CD8-positive, alpha-beta memory T cell (primary cell): ENCODE measurements around the gene CCAR1. TPM values are rescaled to one million over a fixed set of nuclear protein-coding genes. Genes with fewer than 3 reads are reported as not detected.
"Not testable (repeated sequence)": the region's sequence is repeated elsewhere in the genome, so short reads cannot be mapped to it uniquely, and the experiment has no call there.

ENCODE experiments used
- CTCF ChIA-PET: fragments of 350-600 bp; sonication (Branson Sonifier 250); formaldehyde crosslinking; loops from one replicate; lab custom pipeline; 2021; ENCODE audit warnings: antibody characterized with exemption; lab: Charles Lee
- POLR2A ChIA-PET: fragments of 350-600 bp; sonication (Branson Sonifier 250); formaldehyde crosslinking; loops from one replicate; lab custom pipeline; 2021; ENCODE audit warnings: antibody characterized with exemption; lab: Charles Lee
- DNase-seq, 5 donors: peaks; one replicate each; pipeline versions ENCODE4 v3.0.0 to v3.0.0-alpha.2; 2020 to 2022; ENCODE audit warnings: mixed read lengths in 1 of 5
- H3K27ac ChIP-seq: one replicate; pipeline ENCODE4 v1.7.0; 2013; ENCODE audit warnings: low read depth, mild to moderate bottlenecking, low read length, moderate library complexity
- H3K27me3 ChIP-seq: 2 replicates; pipeline ENCODE4 v1.7.0; 2013; ENCODE audit warnings: low read length, mild to moderate bottlenecking; ENCODE audit not compliant: insufficient read depth, poor library complexity, severe bottlenecking
- H3K36me3 ChIP-seq: 2 replicates; pipeline ENCODE4 v1.7.0; 2013; ENCODE audit warnings: mild to moderate bottlenecking, low read length, moderate library complexity; ENCODE audit not compliant: insufficient read depth
- H3K4me1 ChIP-seq: 2 replicates; pipeline ENCODE4 v1.7.0; 2013; ENCODE audit warnings: mild to moderate bottlenecking, low read length, moderate library complexity; ENCODE audit not compliant: insufficient read depth
- H3K4me3 ChIP-seq: 2 replicates; pipeline ENCODE4 v1.7.0; 2013; ENCODE audit warnings: mild to moderate bottlenecking, low read length
- H3K9me3 ChIP-seq: 2 replicates; pipeline ENCODE4 v1.7.0; 2013; ENCODE audit warnings: mild to moderate bottlenecking, low read length
- H3K27ac Mint-ChIP-seq, 8 donors: one replicate each; pipeline ENCODE4 v1.8.0; 2020 to 2021; ENCODE audit warnings: mixed read lengths in 8 of 8, mild to moderate bottlenecking in 6 of 8, inconsistent platforms in 3 of 8, moderate library complexity in 3 of 8
- H3K27me3 Mint-ChIP-seq, 2 donors: one replicate each; pipeline ENCODE4 v1.8.0; 2020 to 2021; ENCODE audit warnings: mixed read lengths in 2 of 2, mild to moderate bottlenecking in 1 of 2, moderate library complexity in 1 of 2
- H3K36me3 Mint-ChIP-seq, 3 donors: one replicate each; pipeline ENCODE4 v1.8.0; 2020 to 2021; ENCODE audit warnings: mixed read lengths in 3 of 3, inconsistent platforms in 1 of 3, mild to moderate bottlenecking in 1 of 3
- H3K4me1 Mint-ChIP-seq, 3 donors: one replicate each; pipeline ENCODE4 v1.8.0; 2020 to 2021; ENCODE audit warnings: mixed read lengths in 3 of 3, inconsistent platforms in 1 of 3, mild to moderate bottlenecking in 1 of 3
- H3K4me3 Mint-ChIP-seq, 7 donors: one replicate each; pipeline ENCODE4 v1.8.0; 2020 to 2021; ENCODE audit warnings: mixed read lengths in 7 of 7, mild to moderate bottlenecking in 6 of 7, moderate library complexity in 4 of 7, inconsistent platforms in 2 of 7
- H3K9me3 Mint-ChIP-seq, 5 donors: one replicate each; pipeline ENCODE4 v1.8.0; 2020 to 2022; ENCODE audit warnings: mixed read lengths in 5 of 5, mild to moderate bottlenecking in 3 of 5, moderate library complexity in 2 of 5, inconsistent platforms in 1 of 5
- polyA plus RNA-seq: library from polyadenylated mRNA; unstranded; fragments of 300-500 nt; fragmentation: Illumina TruSeq; gene quantifications from one replicate; pipeline ENCODE4 v1.2.3, GENCODE V29; 2021
- total RNA-seq, 2 experiments: library from RNA; stranded (reverse); gene quantifications; one replicate each; pipeline ENCODE4 v1.2.3, GENCODE V29; 2021

CCAR1 gene
- total and polyA plus RNA-seq, 3 experiments from 2014 or later: 49.4 to 147 (median 132) TPM

GRCh38 chr10:68713065-68713464, 8.0 kb upstream of the CCAR1 start:
- H3K27me3 ChIP-seq, H3K4me1 ChIP-seq, H3K4me1 Mint-ChIP-seq, H3K9me3 Mint-ChIP-seq, H3K4me3 Mint-ChIP-seq, H3K27ac Mint-ChIP-seq, DNase-seq, H3K36me3 Mint-ChIP-seq, POLR2A ChIA-PET, H3K27me3 Mint-ChIP-seq, H3K27ac ChIP-seq, H3K9me3 ChIP-seq, H3K36me3 ChIP-seq, H3K4me3 ChIP-seq: not testable (repeated sequence)
- CTCF ChIA-PET: interaction anchor here (1.2 to 1.4 kb wide), 2 partner anchors 21 to 162 kb away, joined by 3 to 4 read pairs; no protein-coding TSS in a partner anchor

- H3K36me3 Mint-ChIP-seq: peaks cover 0 to 14% (median 0%) of the 10 kb centered on the region in 3 donors
- H3K9me3 Mint-ChIP-seq: peaks cover 0 to 5% (median 0%) of the 10 kb centered on the region in 5 donors
- peaks cover 11% of the 10 kb centered on the region for H3K4me1 ChIP-seq
- no peak overlapping the region for H3K4me3 ChIP-seq
- H3K4me3 Mint-ChIP-seq: no peak overlapping the region
- CTCF ChIA-PET: no interaction called here
- no peaks in the 10 kb centered on the region for H3K36me3 ChIP-seq
- no peaks in the 10 kb centered on the region for H3K27me3 Mint-ChIP-seq
- DNase-seq: no peak
- H3K27ac Mint-ChIP-seq: peak overlapping the region in 1 of 8 donors; percentile 50
- H3K9me3 ChIP-seq: no peaks in the 10 kb centered on the region
- no peaks in the 10 kb centered on the region for H3K27me3 ChIP-seq
- POLR2A ChIA-PET: no interaction called here
- H3K27ac ChIP-seq: no peak overlapping the region
- H3K4me1 Mint-ChIP-seq: peaks cover 12% of the 10 kb centered on the region in 3 donors
Observed at GRCh38 chr10:68717435-68717834, 3.6 kb upstream of the CCAR1 start.

GRCh38 chr10:68721673-68722335, 765 bp downstream of the CCAR1 start:
- peak overlapping the region; percentile 93 for H3K27ac ChIP-seq
- H3K4me3 ChIP-seq: peak overlapping the region; percentile 87
- peaks cover 15% of the 10 kb centered on the region for H3K4me1 ChIP-seq
- H3K9me3 ChIP-seq: no peaks in the 10 kb centered on the region
- POLR2A ChIA-PET: interaction anchor here (0.6 to 1.5 kb wide), 6 partner anchors 50 to 238 kb away, joined by 3 to 10 read pairs (median 3); no protein-coding TSS in a partner anchor
- CTCF ChIA-PET: interaction anchor here (0.7 to 1.7 kb wide), 3 partner anchors 22 to 170 kb away, joined by 3 to 4 read pairs (median 3); no protein-coding TSS in a partner anchor
- H3K4me1 Mint-ChIP-seq: peaks cover 16 to 24% (median 20%) of the 10 kb centered on the region in 3 donors
- peak overlapping the region; percentile 88 to 100 (median 98) for H3K4me3 Mint-ChIP-seq
- peak overlapping the region; percentile 84 to 99 (median 94) for H3K27ac Mint-ChIP-seq
- H3K9me3 Mint-ChIP-seq: peaks cover 0 to 5% (median 0%) of the 10 kb centered on the region in 5 donors
- H3K27me3 Mint-ChIP-seq: no peaks in the 10 kb centered on the region
- no peaks in the 10 kb centered on the region for H3K27me3 ChIP-seq
- peaks cover 0 to 43% (median 4%) of the 10 kb centered on the region in 3 donors for H3K36me3 Mint-ChIP-seq
- no peaks in the 10 kb centered on the region for H3K36me3 ChIP-seq
- DNase-seq: peak in 1 of 5 donors; percentile 10

GRCh38 chr10:68725016-68725415, 4.0 kb downstream of the CCAR1 start:
- Histone ChIP-seq H3K27ac (no peak overlapping the region), H3K4me1 (peaks cover 14% of the 10 kb centered on the region), H3K9me3 (no peaks in the 10 kb centered on the region), H3K27me3 (no peaks in the 10 kb centered on the region), H3K36me3 (peaks cover 9% of the 10 kb centered on the region), H3K4me3 (no peak overlapping the region)
- Mint-ChIP-seq H3K4me1 (peaks cover 25 to 36% (median 27%) of the 10 kb centered on the region in 3 donors), H3K4me3 (peak overlapping the region in 2 of 7 donors; percentile 40 to 61), H3K27ac (peak overlapping the region in 2 of 8 donors; percentile 50 to 61), H3K27me3 (no peaks in the 10 kb centered on the region), H3K36me3 (peaks cover 0 to 70% (median 11%) of the 10 kb centered on the region in 3 donors), H3K9me3 (peaks cover 0 to 5% (median 0%) of the 10 kb centered on the region in 5 donors)
- POLR2A ChIA-PET: no interaction called here
- no peak for DNase-seq
- CTCF ChIA-PET: no interaction called here

- H3K4me3 Mint-ChIP-seq: no peak overlapping the region
- no peaks in the 10 kb centered on the region for H3K27me3 Mint-ChIP-seq
- ChIA-PET POLR2A (no interaction called here), CTCF (no interaction called here)
- no peaks in the 10 kb centered on the region for H3K9me3 Mint-ChIP-seq
- H3K27me3 ChIP-seq: no peaks in the 10 kb centered on the region
- peaks cover 0 to 76% (median 12%) of the 10 kb centered on the region in 3 donors for H3K36me3 Mint-ChIP-seq
- H3K27ac ChIP-seq: no peak overlapping the region
- peaks cover 16% of the 10 kb centered on the region for H3K36me3 ChIP-seq
- peaks cover 7% of the 10 kb centered on the region for H3K4me1 ChIP-seq
- no peaks in the 10 kb centered on the region for H3K9me3 ChIP-seq
- peaks cover 17 to 31% (median 23%) of the 10 kb centered on the region in 3 donors for H3K4me1 Mint-ChIP-seq
- DNase-seq: no peak
- peak overlapping the region in 3 of 8 donors; percentile 5 to 32 (median 19) for H3K27ac Mint-ChIP-seq
- no peak overlapping the region for H3K4me3 ChIP-seq
Observed at GRCh38 chr10:68727146-68727545, 6.1 kb downstream of the CCAR1 start.

- ChIA-PET POLR2A (no interaction called here), CTCF (no interaction called here)
- Mint-ChIP-seq H3K36me3 (peaks cover 4 to 82% (median 11%) of the 10 kb centered on the region in 3 donors), H3K27me3 (no peaks in the 10 kb centered on the region), H3K4me3 (no peak overlapping the region), H3K9me3 (no peaks in the 10 kb centered on the region), H3K4me1 (peaks cover 12 to 35% (median 34%) of the 10 kb centered on the region in 3 donors), H3K27ac (peak overlapping the region in 2 of 8 donors; percentile 12 to 18)
- Histone ChIP-seq H3K9me3 (no peaks in the 10 kb centered on the region), H3K4me1 (no peaks in the 10 kb centered on the region), H3K27ac (no peak overlapping the region), H3K27me3 (no peaks in the 10 kb centered on the region), H3K36me3 (peaks cover 43% of the 10 kb centered on the region), H3K4me3 (no peak overlapping the region)
- no peak for DNase-seq
Observed at GRCh38 chr10:68732651-68733050, 11.6 kb downstream of the CCAR1 start.

GRCh38 chr10:68734349-68734748, 13.3 kb downstream of the CCAR1 start:
- Histone ChIP-seq H3K4me1 (no peaks in the 10 kb centered on the region), H3K36me3 (peaks cover 46% of the 10 kb centered on the region), H3K27ac (no peak overlapping the region), H3K27me3 (no peaks in the 10 kb centered on the region), H3K9me3 (no peaks in the 10 kb centered on the region), H3K4me3 (no peak overlapping the region)
- H3K27ac Mint-ChIP-seq: no peak overlapping the region
- ChIA-PET CTCF (no interaction called here), POLR2A (no interaction called here)
- H3K4me1 Mint-ChIP-seq: peaks cover 12 to 31% (median 29%) of the 10 kb centered on the region in 3 donors
- H3K27me3 Mint-ChIP-seq: no peaks in the 10 kb centered on the region
- no peaks in the 10 kb centered on the region for H3K9me3 Mint-ChIP-seq
- no peak overlapping the region for H3K4me3 Mint-ChIP-seq
- peaks cover 4 to 85% (median 8%) of the 10 kb centered on the region in 3 donors for H3K36me3 Mint-ChIP-seq
- DNase-seq: no peak

GRCh38 chr10:68735119-68735518, 14.1 kb downstream of the CCAR1 start:
- peaks cover 4 to 86% (median 10%) of the 10 kb centered on the region in 3 donors for H3K36me3 Mint-ChIP-seq
- no peaks in the 10 kb centered on the region for H3K9me3 ChIP-seq
- H3K4me3 ChIP-seq: no peak overlapping the region
- peaks cover 13 to 39% (median 37%) of the 10 kb centered on the region in 3 donors for H3K4me1 Mint-ChIP-seq
- no peak overlapping the region for H3K27ac Mint-ChIP-seq
- no peaks in the 10 kb centered on the region for H3K27me3 Mint-ChIP-seq
- H3K4me1 ChIP-seq: no peaks in the 10 kb centered on the region
- DNase-seq: no peak
- H3K9me3 Mint-ChIP-seq: no peaks in the 10 kb centered on the region
- CTCF ChIA-PET: no interaction called here
- H3K36me3 ChIP-seq: peaks cover 52% of the 10 kb centered on the region
- no peak overlapping the region for H3K4me3 Mint-ChIP-seq
- no peak overlapping the region for H3K27ac ChIP-seq
- POLR2A ChIA-PET: no interaction called here
- no peaks in the 10 kb centered on the region for H3K27me3 ChIP-seq
